Aorta (tissue), 5 donors: ENCODE data around the gene ROM1. TPM values are rescaled to one million over a fixed set of nuclear protein-coding genes. Genes with fewer than 3 reads are reported as not detected.
"Not testable (repeated sequence)": the region's sequence is repeated elsewhere in the genome, so short reads cannot be mapped to it uniquely, and the experiment has no call there.

Experiments
- ATAC-seq: fragments of 200-7000 bp; cut with Tn5 transposase; one replicate; pipeline ENCODE4 v1.9.1; 2022; ENCODE audit warnings: moderate library complexity; ENCODE audit not compliant: low FRiP score
- DNase-seq, 2 donors: peaks; one replicate each; pipeline ENCODE4 v3.0.0-alpha.2; 2020
- H3K27ac ChIP-seq, 2 donors: one replicate each; pipeline ENCODE4 v1.5.1; 2013; ENCODE audit warnings: low read length in 2 of 2, mild to moderate bottlenecking in 2 of 2, moderate library complexity in 2 of 2, control low read depth in 1 of 2, inconsistent platforms in 1 of 2, low read depth in 1 of 2
- H3K27me3 ChIP-seq, 2 donors: one replicate each; pipeline ENCODE4 v1.6.1; 2013; ENCODE audit warnings: control low read depth in 1 of 2, low read length in 1 of 2, mild to moderate bottlenecking in 1 of 2, moderate library complexity in 1 of 2; ENCODE audit not compliant: insufficient read depth in 2 of 2, control insufficient read depth in 1 of 2
- H3K36me3 ChIP-seq, 2 donors: one replicate each; pipeline ENCODE4 v1.6.1; 2013; ENCODE audit warnings: control low read depth in 1 of 2, low read length in 1 of 2, mild to moderate bottlenecking in 1 of 2; ENCODE audit not compliant: insufficient read depth in 2 of 2, control insufficient read depth in 1 of 2
- H3K4me1 ChIP-seq, 2 donors: one replicate each; pipeline ENCODE4 v1.6.1; 2013; ENCODE audit warnings: low read length in 2 of 2, control low read depth in 1 of 2, mild to moderate bottlenecking in 1 of 2, moderate library complexity in 1 of 2; ENCODE audit not compliant: insufficient read depth in 2 of 2, control insufficient read depth in 1 of 2
- H3K4me3 ChIP-seq, 2 donors: one replicate each; pipeline ENCODE4 v1.5.1; 2013; ENCODE audit warnings: low read length in 2 of 2, control low read depth in 1 of 2, mild to moderate bottlenecking in 1 of 2
- H3K9me3 ChIP-seq: one replicate; pipeline ENCODE4 v1.6.1; 2013; ENCODE audit warnings: mild to moderate bottlenecking, low read length; ENCODE audit not compliant: control insufficient read depth
- WGBS, 2 donors: extraction: QIAGEN DNeasy Blood & Tissue Kit; methylation state at CpG; one replicate each; pipeline ENCODE4 v1.1.7; 2013; 5-methylcytosine and 5-hydroxymethylcytosine counted together
- intact Hi-C, 2 donors: fragments of 100-400 bp; cut with DNase I; formaldehyde crosslinking; loops; one replicate each; pipeline versions ENCODE4 v1.14.2 to v1.15.0; 2022
- polyA plus RNA-seq, 2 donors: library from polyadenylated mRNA; stranded (reverse); fragments of 200-250 nt; gene quantifications; one replicate each; pipeline ENCODE4 v1.2.3, GENCODE V29; 2013
- total RNA-seq, 2 donors: library from RNA; stranded (reverse); fragmentation: NEBNext Ultra II Directional; extraction: Animal tissue kit (Norgen Biotek cat#: 25700); gene quantifications; one replicate each; pipeline ENCODE4 v1.2.1, GENCODE V29; 2021
- donor health status: healthy with polysubstance abuse.
- donor health status: Bipolar disorder and iron deficiency.
- donor health status: DM: no; HTN: no; CAD: no.
- donor health status: DM: no; HTN: no; CAD: no.
- donor health status: DM: yes; HTN: yes; CAD: no.

The ROM1 gene
- total and polyA plus RNA-seq, 4 donors: 9.0 to 33.9 (median 24.4) TPM

- H3K9me3 ChIP-seq: no peaks in the 10 kb centered on the region
- H3K36me3 ChIP-seq: peaks cover 0 to 2% of the 10 kb centered on the region in 2 donors
- DNase-seq (no peak), ATAC-seq (no peak)
- 64 to 71% methylated on average over 27 to 28 of the region's 28 CpGs for WGBS, 2 donors
- H3K27ac ChIP-seq: peak overlapping the region in 1 of 2 donors; percentile 28
- no peaks in the 10 kb centered on the region for H3K27me3 ChIP-seq
- H3K4me3 ChIP-seq: peak overlapping the region; percentile 65 to 76
- intact Hi-C loops: no loop called here
- H3K4me1 ChIP-seq: no peaks in the 10 kb centered on the region
These were observed 2.0 kb upstream of the ROM1 start for GRCh38 chr11:62610814-62611704.

GRCh38 chr11:62611705-62612365 lies 1.2 kb upstream of the ROM1 start:
- intact Hi-C loops: no loop called here
- Histone ChIP-seq H3K27me3 (no peaks in the 10 kb centered on the region), H3K9me3 (no peaks in the 10 kb centered on the region), H3K36me3 (peaks cover 0 to 2% of the 10 kb centered on the region in 2 donors), H3K4me3 (peak overlapping the region; percentile 65 to 76), H3K27ac (peak overlapping the region; percentile 76 to 80), H3K4me1 (no peaks in the 10 kb centered on the region)
- WGBS, 2 donors: 0% methylated on average over 32 to 34 of the region's 34 CpGs
- DNase-seq (peak; percentile 81 to 82), ATAC-seq (peak; percentile 17)

DNA sequence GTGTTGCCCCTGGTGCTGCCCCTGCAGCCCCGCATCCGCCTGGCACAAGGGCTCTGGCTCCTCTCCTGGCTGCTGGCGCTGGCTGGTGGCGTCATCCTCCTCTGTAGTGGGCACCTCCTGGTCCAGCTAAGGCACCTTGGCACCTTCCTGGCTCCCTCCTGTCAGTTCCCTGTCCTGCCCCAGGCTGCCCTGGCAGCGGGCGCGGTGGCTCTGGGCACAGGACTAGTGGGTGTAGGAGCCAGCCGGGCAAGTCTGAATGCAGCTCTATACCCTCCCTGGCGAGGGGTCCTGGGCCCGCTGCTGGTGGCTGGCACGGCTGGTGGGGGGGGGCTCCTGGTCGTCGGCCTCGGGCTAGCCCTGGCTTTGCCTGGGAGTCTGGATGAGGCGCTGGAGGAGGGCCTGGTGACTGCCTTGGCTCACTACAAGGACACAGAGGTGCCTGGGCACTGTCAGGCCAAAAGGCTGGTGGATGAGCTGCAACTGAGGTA lies 278 bp downstream of the ROM1 start:
- H3K4me1 ChIP-seq: no peaks in the 10 kb centered on the region
- WGBS, 2 donors: 13 to 15% methylated on average over 15 of the region's 15 CpGs
- no peaks in the 10 kb centered on the region for H3K9me3 ChIP-seq
- H3K27ac ChIP-seq: peak overlapping the region; percentile 37 to 68
- no peak for DNase-seq
- no peak overlapping the region for H3K4me3 ChIP-seq
- intact Hi-C loops: no loop called here
- no peaks in the 10 kb centered on the region for H3K27me3 ChIP-seq
- H3K36me3 ChIP-seq: no peaks in the 10 kb centered on the region
- ATAC-seq: no peak

GRCh38 chr11:62614275-62614674 lies 1.2 kb downstream of the ROM1 start:
- ATAC-seq (no peak), DNase-seq (no peak)
- H3K4me3 ChIP-seq: no peak overlapping the region
- no peaks in the 10 kb centered on the region for H3K4me1 ChIP-seq
- no peaks in the 10 kb centered on the region for H3K27me3 ChIP-seq
- intact Hi-C loops: no loop called here
- H3K36me3 ChIP-seq: no peaks in the 10 kb centered on the region
- no peaks in the 10 kb centered on the region for H3K9me3 ChIP-seq
- H3K27ac ChIP-seq: no peak overlapping the region
- 75% methylated on average over 8 of the region's 8 CpGs for WGBS, 2 donors

GRCh38 chr11:62615521-62615920 lies 2.5 kb downstream of the ROM1 start:
- H3K4me1 ChIP-seq: no peaks in the 10 kb centered on the region
- H3K4me3 ChIP-seq: no peak overlapping the region
- intact Hi-C loops: no loop called here
- ATAC-seq (no peak), DNase-seq (no peak)
- H3K27me3 ChIP-seq: no peaks in the 10 kb centered on the region
- WGBS, 2 donors: 86 to 88% methylated on average over 7 of the region's 7 CpGs
- no peaks in the 10 kb centered on the region for H3K9me3 ChIP-seq
- H3K27ac ChIP-seq: no peak overlapping the region
- H3K36me3 ChIP-seq: no peaks in the 10 kb centered on the region

GRCh38 chr11:62616957-62617356 lies 3.9 kb downstream of the ROM1 start:
- H3K9me3 ChIP-seq, DNase-seq, intact Hi-C loops, H3K4me3 ChIP-seq, ATAC-seq, H3K27ac ChIP-seq, H3K4me1 ChIP-seq, H3K27me3 ChIP-seq, H3K36me3 ChIP-seq: not testable (repeated sequence)
- WGBS, 2 donors: 90 to 94% methylated on average over 9 to 14 of the region's 14 CpGs

DNA sequence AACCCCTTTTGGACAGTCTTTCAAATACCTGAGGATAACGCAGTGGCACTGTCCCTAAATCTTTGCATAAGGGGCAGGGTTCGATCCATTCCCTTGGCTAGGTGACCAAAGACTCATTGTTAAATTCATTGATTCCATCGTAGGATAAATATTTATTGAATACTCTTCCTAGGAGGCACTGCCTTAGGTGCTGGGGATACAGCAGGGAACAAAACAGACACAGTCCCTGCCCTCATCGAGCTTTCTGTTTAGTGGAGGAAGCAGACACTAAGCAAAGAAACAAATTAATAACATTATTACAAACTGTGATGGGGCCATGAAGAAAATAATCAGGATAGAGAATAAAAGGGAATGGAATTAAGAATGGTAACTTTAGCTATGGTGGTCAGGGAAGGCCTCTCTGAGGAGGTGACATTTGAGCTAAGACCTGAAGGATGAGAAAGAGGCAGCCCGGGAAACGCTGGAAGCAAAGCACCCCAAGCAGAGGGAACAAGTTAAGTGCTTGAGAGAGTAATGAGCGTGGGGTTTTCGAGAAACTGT lies 8.0 kb downstream of the ROM1 start:
- Histone ChIP-seq H3K9me3 (no peaks in the 10 kb centered on the region), H3K27ac (peak overlapping the region; percentile 6 to 76), H3K4me3 (peak overlapping the region; percentile 56 to 66), H3K36me3 (peaks cover 0 to 3% of the 10 kb centered on the region in 2 donors), H3K4me1 (no peaks in the 10 kb centered on the region), H3K27me3 (no peaks in the 10 kb centered on the region)
- no peak for ATAC-seq
- WGBS, 2 donors: 25 to 33% methylated on average over 8 of the region's 8 CpGs
- intact Hi-C loops: no loop called here
- no peak for DNase-seq

DNA sequence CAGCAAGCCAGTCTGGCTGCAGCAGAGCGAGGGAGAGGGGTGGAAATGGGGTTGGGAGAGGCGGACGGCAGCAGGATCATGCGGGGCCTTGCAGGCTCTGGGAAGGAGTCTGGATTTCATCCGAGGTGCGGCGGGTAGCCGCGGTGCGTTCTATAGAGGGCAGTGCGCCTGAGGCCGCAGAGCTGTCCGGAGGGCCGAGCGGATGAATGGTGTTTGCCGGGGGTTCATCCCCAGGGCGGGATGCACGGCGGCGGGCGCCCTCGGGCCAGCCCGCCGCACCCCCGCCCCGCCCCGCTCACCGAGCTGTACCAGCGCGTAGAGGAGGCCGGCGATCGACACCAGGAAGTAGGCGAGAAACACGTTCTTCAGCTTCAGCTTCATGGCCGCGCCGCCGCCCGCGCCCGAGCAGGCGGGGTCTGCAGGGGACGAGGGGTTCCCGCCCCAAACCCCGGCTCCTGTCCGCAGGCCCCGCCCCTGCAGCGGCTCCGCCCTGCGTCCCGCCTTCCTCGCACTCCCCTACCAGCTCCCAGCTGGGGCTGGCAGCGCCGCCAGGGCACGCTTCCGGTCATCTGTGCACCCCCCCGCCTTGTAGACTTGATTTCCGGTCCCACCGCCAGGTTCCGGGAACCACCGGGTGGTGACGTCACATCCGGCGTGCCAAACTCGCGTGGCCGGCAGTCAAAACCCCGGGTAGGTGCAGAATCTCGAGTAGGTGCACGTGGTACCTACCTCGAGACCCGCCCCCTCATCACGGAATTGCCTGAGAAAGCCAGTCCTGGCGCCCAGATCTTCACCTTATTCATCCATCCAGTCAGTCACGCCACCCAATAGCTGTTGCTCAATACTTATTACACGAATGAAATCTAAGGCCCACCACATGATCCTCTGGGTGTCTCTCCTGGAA lies 8.8 kb downstream of the ROM1 start, which contains the start of gene B3GAT3:
B3GAT3 (minus strand) TSS at position 420 of the 904 bp plus-strand sequence; CDS start at position 381, 39 bp downstream.
- 1% methylated on average over 53 to 77 of the region's 77 CpGs for WGBS, 2 donors
- Histone ChIP-seq H3K36me3 (peaks cover 0 to 8% of the 10 kb centered on the region in 2 donors), H3K27ac (peak within 1 kb of the TSS; percentile 6 to 81), H3K27me3 (no peaks in the 10 kb centered on the region), H3K4me3 (peak within 1 kb of the TSS; percentile 56 to 66), H3K9me3 (no peaks in the 10 kb centered on the region), H3K4me1 (no peaks in the 10 kb centered on the region)
- ATAC-seq (peak; percentile 98), DNase-seq (peak; percentile 99 to 100)
- intact Hi-C loops: no loop called here
